ENCODE measurements around the gene RTKN2. TPM values are rescaled to one million over a fixed set of nuclear protein-coding genes. Genes with fewer than 3 reads are reported as not detected.
"Not testable (repeated sequence)": the region's sequence is repeated elsewhere in the genome, so short reads cannot be mapped to it uniquely, and the experiment has no call there.

RTKN2 gene
- 1 to 10 TPM in 11 of 12 donors, not detected in 1; 3.2 to 7.8 (median 4.8) TPM for polyA plus RNA-seq (ENCODE audit: insufficient read length in 12 of 12)
- long read RNA-seq, donor 1: 0 reads
- long read RNA-seq, donor 2, full-length matches to known transcripts: 2 of 2 reads
- long read RNA-seq, donor 2, partial matches to known transcripts: 0 of 2 reads
- long read RNA-seq, donor 2, other reads (novel, unspliced or antisense): 0 of 2 reads
- long read RNA-seq, donor 3, full-length matches to known transcripts: 1 of 1 reads
- long read RNA-seq, donor 3, partial matches to known transcripts: 0 of 1 reads
- long read RNA-seq, donor 3, other reads (novel, unspliced or antisense): 0 of 1 reads
- long read RNA-seq, donor 4: 0 reads
- long read RNA-seq, donor 5: 0 reads
- long read RNA-seq, donor 6, partial matches to known transcripts: 0 of 3 reads
- long read RNA-seq, donor 6, other reads (novel, unspliced or antisense): 0 of 3 reads
- long read RNA-seq, donor 7, partial matches to known transcripts: 0 of 1 reads
- long read RNA-seq, donor 7, other reads (novel, unspliced or antisense): 0 of 1 reads
- long read RNA-seq, donor 8, transcript RTKN2-203 (5 exons, 2,076 nt): major isoform, 5 of 5 reads
- long read RNA-seq, donor 8, partial matches to known transcripts: 0 of 5 reads
- long read RNA-seq, donor 8, other reads (novel, unspliced or antisense): 0 of 5 reads
- long read RNA-seq, donor 9, full-length matches to known transcripts: 1 of 1 reads
- long read RNA-seq, donor 9, partial matches to known transcripts: 0 of 1 reads
- long read RNA-seq, donor 9, other reads (novel, unspliced or antisense): 0 of 1 reads
- long read RNA-seq, donor 10, full-length matches to known transcripts: 3 of 3 reads
- long read RNA-seq, donor 10, partial matches to known transcripts: 0 of 3 reads
- long read RNA-seq, donor 10, other reads (novel, unspliced or antisense): 0 of 3 reads
- long read RNA-seq, donor 11, partial matches to known transcripts: 0 of 2 reads
- long read RNA-seq, donor 11, other reads (novel, unspliced or antisense): 0 of 2 reads

DNA sequence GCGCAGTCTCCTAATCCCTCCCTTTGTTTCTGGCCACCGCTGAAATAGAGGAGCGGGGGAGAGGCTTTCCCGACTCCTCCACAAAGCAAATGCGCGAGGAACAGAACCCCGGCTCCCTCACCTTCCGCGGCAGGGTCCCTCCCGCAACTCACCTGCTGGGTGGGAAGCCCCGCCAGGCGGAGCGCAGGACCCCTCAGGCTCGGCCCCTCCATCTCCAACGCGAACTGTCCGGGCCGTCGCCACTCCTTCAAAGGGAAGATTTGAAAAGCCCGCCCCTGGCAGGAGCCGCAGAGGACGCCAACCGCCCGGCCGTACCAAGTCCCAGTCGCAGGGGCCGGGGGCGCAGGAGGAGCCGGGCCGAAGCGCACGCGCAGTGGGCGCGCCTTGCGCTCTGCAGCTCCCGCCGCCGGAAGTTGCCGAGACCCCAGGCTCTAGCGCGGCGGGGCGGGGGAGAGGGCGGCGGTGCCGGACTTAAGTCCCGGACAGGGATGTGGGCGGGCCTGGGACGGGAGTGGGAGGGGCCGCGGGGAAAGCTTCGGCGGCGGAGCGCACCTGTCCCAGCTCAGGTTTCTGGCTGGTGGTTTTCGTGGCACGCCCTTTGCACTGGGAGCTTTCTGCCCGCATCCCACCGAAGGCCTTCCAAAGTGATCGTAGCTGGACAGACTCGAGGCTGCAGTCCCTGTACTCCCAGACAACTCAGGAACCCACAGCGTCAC lies at the start of gene RTKN2:
Gene RTKN2, minus strand, starts transcription at position 446 of the 716 bp plus-strand sequence. Its CDS starts 234 bp downstream, at position 212.
- DNase-seq: peak; percentile 83

- DNase-seq: no peak
Measured at GRCh38 chr10:62317257-62317656, 48.6 kb upstream of the RTKN2 start.

GRCh38 chr10:62309254-62309653 lies 40.6 kb upstream of the RTKN2 start:
- no peak for DNase-seq

DNA sequence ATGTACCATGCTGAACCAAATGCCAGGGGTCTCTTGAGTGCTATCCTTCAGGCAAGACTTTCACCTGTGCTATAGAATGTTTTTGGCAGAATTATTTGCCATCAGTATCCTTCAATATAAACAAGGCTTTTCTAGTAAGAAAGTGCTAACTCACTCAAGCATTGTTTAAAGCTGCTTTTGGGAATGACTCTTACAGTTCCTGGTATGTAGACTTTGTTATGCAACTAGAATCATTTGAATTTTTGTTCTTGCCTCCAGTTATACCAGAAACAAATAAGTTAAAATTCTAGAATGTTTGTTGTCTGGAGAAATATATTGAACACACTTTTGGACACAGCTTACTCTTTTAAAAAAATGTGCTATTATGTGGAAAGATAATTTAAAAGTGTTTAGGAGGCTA lies 39.5 kb upstream of the RTKN2 start:
- DNase-seq: no peak

DNA sequence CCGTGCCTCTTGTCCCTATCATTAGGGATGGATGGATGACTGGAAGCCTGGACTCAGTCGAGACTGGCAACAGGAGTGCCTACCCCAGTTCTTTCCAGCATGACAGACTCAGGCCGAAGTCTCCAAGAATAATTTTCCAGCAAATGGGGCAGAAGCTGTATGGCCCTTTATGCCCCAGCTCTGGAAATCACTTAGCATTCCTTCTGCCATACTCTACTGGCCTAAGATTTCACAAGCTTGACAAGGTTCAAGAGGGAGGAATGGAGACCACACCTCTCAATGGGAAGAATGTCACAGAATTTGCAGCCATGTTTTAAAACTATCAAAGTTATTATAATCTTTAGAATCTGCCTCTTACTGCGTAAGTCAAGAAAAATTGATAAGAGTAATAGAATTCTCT lies 39.0 kb upstream of the RTKN2 start:
- DNase-seq: no peak

DNA sequence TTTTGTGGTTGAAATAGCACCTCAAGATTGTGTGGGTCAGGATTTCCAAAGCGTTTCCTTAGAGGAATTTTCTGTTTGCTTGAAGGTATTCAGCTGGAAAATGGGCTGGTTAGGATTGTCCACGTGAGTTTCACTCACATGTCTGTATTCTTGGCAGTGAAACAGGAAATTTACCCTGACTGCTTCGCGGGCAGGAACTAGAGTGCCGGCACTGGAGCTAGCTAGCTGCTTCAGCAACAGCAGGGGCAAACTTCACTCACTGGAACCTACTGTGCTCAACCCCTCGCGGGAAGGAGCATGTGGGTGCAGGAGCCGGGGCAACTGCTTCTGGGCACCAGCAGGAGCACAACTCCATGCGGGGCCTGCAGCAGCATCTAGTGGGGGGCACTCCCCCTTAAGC lies 38.0 kb upstream of the RTKN2 start:
- no peak for DNase-seq

DNA sequence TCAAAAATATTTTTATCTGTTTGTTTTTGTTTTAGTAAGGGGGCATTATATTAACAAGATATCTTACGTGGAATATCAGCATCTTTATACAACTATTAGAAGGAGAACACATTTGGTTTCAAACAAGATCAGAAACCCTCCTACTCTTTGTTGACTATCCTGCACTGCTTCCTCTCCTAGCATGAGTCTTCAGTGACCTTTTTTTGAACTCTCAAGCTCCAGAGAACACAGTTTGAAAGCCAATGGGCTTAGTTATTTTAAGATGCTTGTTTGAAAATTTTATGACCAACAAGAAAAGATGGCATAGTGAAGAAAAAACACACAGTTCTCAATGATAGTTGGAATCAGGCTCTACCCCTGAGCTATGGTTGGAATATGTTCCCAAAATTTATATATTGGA lies 37.2 kb upstream of the RTKN2 start:
- no peak for DNase-seq

- DNase-seq: no peak
Measured at GRCh38 chr10:62303922-62304321, 35.3 kb upstream of the RTKN2 start.

- no peak for DNase-seq
Measured at GRCh38 chr10:62302760-62303159, 34.1 kb upstream of the RTKN2 start.

- no peak for DNase-seq
Measured at GRCh38 chr10:62297857-62298256, 29.2 kb upstream of the RTKN2 start.

- DNase-seq: no peak
Measured at GRCh38 chr10:62284221-62284620, 15.6 kb upstream of the RTKN2 start.

DNA sequence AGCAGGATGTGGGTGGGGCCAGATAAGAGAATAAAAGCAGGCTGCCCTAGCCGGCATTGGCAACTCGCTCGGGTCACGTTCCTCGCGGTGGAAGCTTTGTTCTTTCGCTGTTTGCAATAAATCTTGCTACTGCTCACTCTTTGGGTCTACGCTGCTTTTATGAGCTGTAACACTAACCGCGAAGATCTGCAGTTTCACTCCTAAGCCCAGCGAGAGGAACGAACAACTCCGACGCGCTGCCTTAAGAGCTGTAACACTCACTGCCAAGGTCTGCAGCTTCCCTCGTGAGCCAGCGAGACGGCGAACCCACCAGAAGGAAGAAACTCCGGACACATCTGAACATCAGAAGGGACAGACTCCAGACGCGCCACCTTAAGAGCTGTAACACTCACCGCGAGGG lies 12.7 kb upstream of the RTKN2 start:
- DNase-seq: not testable (repeated sequence)

- DNase-seq: not testable (repeated sequence)
Measured at GRCh38 chr10:62280392-62280791, 11.7 kb upstream of the RTKN2 start.

DNA sequence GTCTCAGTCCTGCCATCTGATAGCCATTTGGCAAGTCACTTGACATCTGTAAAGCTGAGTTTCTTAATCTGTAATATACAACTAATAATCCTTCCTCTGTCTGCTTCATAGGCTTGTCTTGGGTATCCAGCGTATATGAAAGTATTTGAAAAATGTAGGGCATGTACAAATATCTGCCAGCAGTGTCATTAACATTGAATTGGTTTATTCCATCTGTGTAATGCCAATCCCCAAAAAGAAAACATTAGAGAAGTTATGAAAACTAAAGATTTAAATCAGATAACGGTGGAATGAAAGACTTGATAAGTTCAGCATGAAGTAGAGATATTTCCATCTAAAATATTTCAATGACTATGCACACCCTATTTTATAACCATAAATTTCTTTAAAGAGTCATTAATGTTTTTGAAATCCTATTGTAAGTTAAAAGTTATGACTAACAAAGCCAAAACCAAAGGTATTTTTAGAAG lies 9.8 kb upstream of the RTKN2 start:
- DNase-seq: no peak

DNA sequence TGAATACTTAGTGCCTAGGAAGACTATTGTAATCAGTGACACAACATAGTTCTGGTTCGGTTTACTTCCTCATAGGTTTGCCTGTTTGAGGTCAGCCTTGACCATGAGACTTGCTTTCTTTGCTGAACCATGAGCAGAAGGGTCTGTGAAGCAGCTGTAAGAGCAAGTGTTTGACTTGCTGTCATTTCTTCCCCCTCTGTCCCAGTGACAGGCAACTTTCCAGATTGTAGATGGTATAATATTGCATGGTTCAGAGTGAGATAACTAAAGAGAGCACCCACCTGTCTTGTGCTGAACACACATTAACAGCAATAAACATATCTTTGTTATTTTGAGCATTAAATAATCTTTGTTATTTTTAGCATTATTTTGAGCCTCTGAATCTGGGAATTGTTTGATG lies 9.3 kb upstream of the RTKN2 start:
- DNase-seq: no peak

GRCh38 chr10:62270020-62270419 lies 1.4 kb upstream of the RTKN2 start:
- no peak for DNase-seq

DNA sequence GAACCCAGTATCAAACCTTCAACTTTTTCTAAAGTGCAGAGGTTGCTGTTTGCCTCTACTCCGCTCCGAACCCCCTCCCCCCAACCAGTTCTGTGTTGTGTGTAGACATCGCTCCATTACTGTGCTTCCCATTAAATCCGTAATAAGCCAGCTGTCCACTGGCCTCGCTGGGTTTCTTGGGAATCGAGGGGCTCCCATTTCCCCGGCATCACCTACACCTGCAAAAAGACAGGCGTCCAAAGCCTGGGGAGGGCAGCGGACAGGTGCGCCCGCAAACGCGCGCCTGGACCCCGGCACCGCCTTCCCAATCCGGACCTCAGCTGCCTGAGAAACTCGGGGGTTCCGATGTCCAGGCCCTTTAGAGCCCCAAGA lies 631 bp downstream of the RTKN2 start:
- no peak for DNase-seq

- DNase-seq: no peak
Measured at GRCh38 chr10:62266611-62267010, 2.0 kb downstream of the RTKN2 start.

DNA sequence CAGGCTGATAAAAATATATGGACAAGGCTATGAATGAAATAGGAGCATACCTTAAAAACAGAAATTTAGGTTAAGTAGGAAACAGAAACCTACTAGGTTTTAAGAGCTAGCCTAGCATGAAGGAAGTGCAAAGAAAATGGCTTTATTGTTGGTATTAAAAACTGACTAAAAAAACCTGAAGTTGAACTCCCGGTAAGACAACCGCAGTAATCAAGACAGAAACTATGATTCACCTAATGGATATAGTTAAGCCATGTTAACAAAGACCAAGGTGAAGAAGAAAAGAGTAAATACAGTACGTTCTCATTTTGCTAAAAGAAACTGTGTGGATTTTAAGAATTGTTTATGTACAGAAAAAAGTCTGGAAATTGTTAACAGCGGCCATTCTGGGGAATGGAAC lies 2.5 kb downstream of the RTKN2 start:
- no peak for DNase-seq

- DNase-seq: no peak
Measured at GRCh38 chr10:62264702-62265436, 3.8 kb downstream of the RTKN2 start.

- no peak for DNase-seq
Measured at GRCh38 chr10:62264126-62264525, 4.5 kb downstream of the RTKN2 start.
